ENCODE measurements around the gene SPHKAP.
"Not testable (repeated sequence)": the region's sequence is repeated elsewhere in the genome, so short reads cannot be mapped to it uniquely, and the experiment has no call there.

Gene SPHKAP

DNA sequence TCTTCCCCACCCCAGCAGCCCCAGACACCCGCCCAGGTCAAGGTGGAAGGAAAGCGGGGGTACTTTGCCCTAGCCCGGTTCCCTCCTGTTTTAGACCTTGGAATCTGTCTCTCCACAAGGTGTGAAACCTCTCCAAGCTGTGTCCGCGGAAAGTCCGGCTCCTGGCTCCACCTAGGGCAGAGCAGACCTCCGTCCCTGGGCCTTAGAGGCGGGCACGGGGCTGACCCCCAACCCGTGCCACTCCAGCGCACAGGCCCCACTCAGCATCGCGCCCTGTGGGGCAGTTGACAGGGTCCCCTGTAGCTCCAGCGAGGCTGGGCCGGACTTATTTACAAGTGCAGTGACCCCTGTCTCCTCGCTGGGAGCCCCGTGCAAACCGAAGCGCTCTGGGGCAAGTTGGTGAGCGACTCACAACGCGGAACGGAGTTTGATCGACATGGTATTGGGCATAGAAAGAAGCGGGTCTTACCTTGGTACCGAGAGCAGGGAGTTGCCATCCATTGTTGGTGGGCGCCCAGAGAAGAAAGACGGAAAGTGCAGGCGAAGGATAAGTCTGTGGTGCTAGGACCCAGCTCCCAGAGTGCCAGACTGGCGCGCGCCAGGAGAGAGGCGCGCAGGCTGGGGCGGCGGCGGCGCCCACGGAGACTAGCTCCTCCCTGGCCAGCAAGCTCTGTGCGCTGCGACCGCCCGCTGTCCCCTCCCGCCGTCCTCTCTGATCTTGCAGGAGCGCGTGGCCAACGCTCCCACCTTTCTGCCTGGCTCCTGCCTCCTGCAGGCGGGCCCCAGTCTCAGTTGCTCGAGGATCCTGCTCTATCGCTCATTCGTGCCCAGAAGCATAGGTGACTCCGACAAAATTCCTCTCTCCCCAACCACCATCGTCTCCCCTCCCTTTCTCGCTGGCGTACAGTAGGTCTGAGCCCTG, at the start of gene SPHKAP:
Gene SPHKAP (minus strand): TSS at position 590 of the 922 bp plus-strand sequence. CDS start 89 bp downstream, at position 501.
- DNase-seq: no peak

DNA sequence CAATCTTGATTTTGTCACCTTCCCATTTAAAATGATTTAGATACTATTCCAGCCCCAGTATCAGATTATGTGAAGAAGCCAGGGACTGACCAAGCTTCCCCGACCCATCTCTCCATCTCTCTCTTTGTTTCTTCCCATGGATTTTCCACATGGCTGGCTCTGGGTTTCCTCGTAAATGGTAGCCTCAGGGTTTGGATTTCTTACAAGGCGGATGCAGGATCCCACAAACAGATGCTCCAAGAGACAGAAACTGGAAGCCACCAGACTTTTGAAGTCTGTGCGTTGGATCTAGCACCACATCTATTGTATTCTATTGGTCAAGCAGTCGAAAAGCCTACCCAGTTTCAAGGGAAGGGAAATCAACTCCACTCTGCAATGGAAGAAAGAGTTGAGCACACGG, 46.0 kb upstream of the SPHKAP start:
- DNase-seq: no peak

- no peak for DNase-seq
These were observed 42.9 kb upstream of the SPHKAP start for GRCh38 chr2:228224410-228224809.

DNA sequence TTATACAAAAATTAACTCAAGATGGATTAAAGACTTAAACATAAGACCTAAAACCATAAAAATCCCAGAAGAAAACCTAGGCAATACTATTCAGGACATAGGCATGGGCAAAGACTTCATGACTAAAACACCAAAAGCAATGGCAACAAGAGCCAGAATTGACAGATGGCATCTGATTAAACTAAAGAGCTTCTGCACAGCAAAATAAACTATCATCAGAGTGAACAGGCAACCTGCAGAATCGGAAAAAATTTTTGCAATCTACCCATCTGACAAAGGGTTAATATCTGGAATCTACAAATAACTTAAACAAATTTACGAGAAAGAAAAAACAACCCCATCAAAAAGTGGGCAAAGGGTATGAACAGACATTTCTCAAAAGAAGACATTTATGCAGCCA, 37.1 kb upstream of the SPHKAP start:
- DNase-seq: not testable (repeated sequence)

DNA sequence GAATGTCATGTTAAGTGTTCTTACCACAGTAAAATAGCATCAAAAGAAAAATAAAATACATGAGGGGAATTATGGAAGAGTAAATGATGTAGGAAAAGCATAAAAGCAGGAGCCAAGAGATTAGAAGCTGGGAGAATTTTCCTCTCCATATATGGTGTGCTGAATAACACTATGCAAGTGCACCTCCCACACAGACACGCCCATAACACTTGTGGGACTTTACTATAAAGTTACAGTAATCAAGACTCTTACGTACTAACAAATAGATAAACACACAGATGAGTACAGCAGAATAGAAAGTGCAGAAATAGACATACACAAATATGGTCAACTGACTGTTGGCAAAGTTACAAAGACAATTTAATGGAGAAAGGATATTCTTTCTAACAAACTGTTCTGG, 16.0 kb upstream of the SPHKAP start:
- DNase-seq: no peak

- DNase-seq: no peak
These were observed 1.0 kb downstream of the SPHKAP start for GRCh38 chr2:228180181-228181097.

- DNase-seq: no peak
These were observed 14.2 kb downstream of the SPHKAP start for GRCh38 chr2:228167290-228167689.

DNA sequence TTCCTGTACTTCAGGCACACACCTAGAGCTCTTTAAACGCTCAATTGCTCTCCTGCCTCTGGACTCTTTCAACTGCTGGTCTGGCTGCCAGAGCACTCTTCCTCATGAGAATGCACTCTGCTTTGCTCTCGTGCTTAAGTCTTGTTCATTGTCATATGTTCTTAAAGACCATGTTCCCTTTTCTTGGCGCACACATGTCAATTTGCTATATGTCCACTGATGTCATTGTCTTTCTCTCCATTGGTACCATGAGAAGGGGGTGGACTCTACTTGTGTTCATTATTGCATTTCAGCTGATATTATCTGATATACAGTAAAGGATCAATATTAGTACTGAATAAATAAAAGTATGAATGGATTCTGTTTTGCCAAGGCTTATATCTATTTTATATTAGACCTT, 16.8 kb downstream of the SPHKAP start:
- DNase-seq: no peak

DNA sequence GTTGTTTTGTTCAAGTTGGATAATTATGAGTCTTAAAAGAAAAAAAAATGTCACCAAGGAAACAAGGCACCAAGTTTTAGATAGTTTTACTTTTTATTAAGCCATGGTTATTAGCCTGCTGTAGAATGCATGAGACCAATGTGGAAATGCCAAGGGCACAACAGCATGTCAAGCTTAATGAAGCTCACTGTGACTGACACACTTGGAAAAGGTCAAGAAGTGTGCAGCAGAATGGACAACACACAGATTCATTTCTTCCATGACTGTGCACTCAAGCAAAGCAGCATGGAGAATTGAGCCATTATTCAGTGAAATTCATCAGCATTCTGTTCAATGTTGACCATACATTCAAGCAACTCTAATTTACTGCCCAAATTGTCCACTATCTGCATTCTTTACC, 23.6 kb downstream of the SPHKAP start:
- DNase-seq: no peak

- no peak for DNase-seq
These were observed 36.5 kb downstream of the SPHKAP start for GRCh38 chr2:228144961-228145360.

DNA sequence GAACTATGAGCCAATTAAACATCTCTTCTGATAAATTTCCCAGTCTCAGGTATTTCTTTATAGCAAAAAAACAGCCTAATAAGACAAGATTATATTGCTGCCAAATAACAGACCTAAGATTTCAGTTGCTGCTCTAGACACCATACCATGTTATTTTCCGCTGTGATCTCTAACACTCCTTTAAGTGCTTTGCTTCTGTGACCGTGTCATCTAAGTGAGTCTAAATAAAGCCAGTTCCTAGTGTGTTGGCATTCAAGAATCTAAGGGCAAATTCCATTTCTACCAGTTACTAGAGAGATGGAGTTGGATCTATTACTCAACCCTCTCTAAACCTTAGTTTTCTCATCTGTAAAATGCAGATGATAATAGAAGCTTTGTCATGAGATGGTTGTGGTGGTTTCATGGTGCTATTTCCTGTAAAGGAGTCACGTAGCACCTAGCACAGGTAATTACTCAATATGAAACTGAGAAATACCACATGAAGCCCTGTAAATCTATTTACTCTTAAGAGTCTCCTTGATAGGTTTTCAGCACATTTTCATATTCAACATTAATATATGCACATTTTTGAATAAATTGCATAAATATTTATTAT, 40.5 kb downstream of the SPHKAP start:
- no peak for DNase-seq

DNA sequence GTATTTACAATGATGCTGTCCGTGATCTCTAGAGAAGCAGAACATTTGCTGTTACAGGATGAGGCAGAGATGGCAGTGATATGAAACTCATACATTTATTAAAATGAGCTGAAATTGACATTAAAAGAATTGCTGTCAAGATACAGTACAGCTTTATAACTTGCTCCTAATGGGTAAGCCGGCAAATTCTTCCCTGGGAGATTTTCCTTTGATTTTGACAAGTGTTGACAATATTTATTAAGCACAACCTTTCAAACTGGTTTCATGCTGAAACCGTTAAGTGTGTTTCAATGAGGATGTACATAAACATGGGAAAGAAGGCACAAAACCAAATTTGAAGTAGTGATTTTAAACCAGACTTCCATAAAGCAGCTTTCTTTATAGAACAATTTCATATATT, 45.5 kb downstream of the SPHKAP start:
- no peak for DNase-seq

DNA sequence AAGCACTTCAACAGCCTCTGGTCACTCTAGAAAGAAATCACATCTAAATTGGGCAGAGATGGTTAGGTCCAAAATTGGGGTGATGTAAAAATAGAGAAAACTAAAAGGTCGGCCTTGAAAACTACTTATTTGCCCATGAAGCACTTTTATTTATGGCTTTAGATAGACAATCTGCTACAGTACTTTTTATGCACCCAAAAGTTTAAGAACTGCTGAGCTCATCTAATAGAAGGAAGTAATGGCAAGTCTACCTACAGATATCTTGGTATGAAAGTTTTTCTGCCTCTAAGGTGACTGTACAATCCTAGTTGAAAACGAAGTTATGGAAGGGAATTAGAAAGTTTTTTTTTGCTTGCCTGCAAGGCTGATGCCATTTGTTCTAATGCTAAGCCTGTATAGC, 46.2 kb downstream of the SPHKAP start:
- no peak for DNase-seq

DNA sequence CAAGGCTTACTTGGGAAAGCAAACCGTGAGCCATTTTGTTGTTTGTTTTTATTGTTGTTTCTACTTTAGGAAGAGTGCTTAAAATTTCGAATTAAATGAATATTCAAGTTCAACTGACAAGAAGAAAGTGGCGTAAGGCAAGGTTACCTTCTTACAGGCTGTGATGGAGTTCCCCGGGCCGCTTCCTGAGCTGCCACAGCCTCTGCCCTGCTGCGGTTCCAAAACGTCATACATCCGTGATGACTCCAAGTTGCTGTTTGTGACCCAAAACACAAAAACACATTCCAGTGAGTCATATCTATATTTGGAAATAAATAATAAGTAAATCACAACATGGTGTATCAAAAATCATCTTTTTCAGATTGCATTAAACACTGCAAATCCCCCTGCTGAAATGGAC, 49.7 kb downstream of the SPHKAP start:
- DNase-seq: no peak

DNA sequence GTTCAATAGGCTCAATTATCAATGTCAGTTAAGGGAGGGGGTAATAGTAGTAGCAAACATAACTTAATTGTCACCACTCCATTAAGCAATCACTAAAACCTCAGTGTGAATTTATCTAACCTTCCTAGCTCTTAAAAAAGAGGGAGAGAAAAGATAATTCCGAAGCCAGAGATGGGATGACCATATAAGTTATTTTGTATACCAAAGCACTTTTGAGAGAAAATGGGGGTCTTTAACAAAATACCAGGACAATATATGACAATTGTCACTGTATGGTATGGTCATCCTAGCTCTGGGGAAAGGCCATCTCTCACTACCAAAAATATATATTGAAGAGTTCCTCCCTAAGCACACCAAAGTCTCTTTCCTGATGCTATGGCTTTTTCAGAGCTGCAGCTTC, 55.1 kb downstream of the SPHKAP start:
- DNase-seq: no peak

GRCh38 chr2:228118940-228119339, 62.5 kb downstream of the SPHKAP start:
- DNase-seq: no peak

- DNase-seq: no peak
These were observed 73.6 kb downstream of the SPHKAP start for GRCh38 chr2:228107846-228108245.

- DNase-seq: no peak
These were observed 75.8 kb downstream of the SPHKAP start for GRCh38 chr2:228105526-228106250.

- DNase-seq: no peak
These were observed 77.3 kb downstream of the SPHKAP start for GRCh38 chr2:228104215-228104614.

DNA sequence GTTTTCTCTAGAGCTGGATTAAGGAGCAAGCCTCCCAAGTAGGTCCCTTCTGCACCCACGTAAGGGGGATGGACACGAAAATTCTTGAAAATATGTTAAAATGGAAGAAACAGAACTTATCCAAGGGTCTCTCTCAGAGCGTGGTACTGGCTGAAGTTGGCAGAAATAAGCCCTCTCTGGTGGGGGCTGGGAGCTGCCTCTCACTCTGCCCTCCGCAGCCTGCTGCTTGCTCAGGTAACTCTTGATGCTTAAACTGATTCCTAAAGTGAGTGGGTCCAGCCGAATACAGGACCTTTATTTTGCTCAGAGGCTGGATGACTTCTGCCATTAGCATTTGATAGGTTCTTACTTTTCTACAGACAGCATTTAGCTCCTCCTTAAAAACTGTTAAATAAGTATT, 78.1 kb downstream of the SPHKAP start:
- DNase-seq: no peak

- DNase-seq: no peak
These were observed 78.5 kb downstream of the SPHKAP start for GRCh38 chr2:228102949-228103348.

GRCh38 chr2:228094377-228094921, 87.0 kb downstream of the SPHKAP start:
- no peak for DNase-seq
